ENCODE results near the gene GLMP.

DNA sequence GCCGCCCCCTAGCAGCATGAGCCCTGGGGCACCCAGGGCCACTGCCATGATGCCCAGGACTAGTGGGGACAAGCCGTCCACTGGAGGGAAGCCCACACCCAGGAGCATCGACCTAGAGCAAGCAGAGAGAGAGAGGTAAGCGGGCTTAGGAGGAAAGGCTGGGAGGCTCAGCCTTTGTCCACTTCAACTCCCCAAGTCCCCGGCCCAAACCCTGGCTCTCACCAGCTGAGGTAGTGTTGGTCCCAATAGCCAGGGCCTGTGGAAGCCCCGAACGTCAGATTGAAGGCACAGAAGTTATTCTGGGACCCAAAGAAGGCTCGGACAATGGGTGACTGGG, 2.4 kb downstream of the GLMP start:
- TF ChIP-seq EZH2phosphoT487 (IDR thresholded peaks at IDR 0.05; ENCODE audit: low read depth): no peak
- TF ChIP-seq, protein P1, sequence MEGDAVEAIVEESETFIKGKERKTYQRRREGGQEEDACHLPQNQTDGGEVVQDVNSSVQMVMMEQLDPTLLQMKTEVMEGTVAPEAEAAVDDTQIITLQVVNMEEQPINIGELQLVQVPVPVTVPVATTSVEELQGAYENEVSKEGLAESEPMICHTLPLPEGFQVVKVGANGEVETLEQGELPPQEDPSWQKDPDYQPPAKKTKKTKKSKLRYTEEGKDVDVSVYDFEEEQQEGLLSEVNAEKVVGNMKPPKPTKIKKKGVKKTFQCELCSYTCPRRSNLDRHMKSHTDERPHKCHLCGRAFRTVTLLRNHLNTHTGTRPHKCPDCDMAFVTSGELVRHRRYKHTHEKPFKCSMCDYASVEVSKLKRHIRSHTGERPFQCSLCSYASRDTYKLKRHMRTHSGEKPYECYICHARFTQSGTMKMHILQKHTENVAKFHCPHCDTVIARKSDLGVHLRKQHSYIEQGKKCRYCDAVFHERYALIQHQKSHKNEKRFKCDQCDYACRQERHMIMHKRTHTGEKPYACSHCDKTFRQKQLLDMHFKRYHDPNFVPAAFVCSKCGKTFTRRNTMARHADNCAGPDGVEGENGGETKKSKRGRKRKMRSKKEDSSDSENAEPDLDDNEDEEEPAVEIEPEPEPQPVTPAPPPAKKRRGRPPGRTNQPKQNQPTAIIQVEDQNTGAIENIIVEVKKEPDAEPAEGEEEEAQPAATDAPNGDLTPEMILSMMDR (IDR thresholded peaks at IDR 0.05; ENCODE audit: low read depth, low read length): no peak

Data from OCI-LY3 (cell line).